ENCODE results near the gene GAPDHS.

- no peak for TF ChIP-seq GATA3 (IDR thresholded peaks at IDR 0.05; ENCODE audit: low read depth, low read length)
- no peak for TF ChIP-seq GATA2 (IDR thresholded peaks at IDR 0.05; ENCODE audit: low read depth, low read length)
These were observed 44.6 kb upstream of the GAPDHS start for GRCh38 chr19:35488677-35489076.

Measured in SH-SY5Y (cell line).